CD4-positive, alpha-beta T cell (primary cell): ENCODE data around the gene COQ8B. TPM values are rescaled to one million over a fixed set of nuclear protein-coding genes. Genes with fewer than 3 reads are reported as not detected.
A peak's percentile ranks its signal among the peaks of the same experiment; 100 is the strongest.

Source experiments
- ATAC-seq: fragments of 200-7000 bp; cut with Tn5 transposase; one replicate; pipeline ENCODE4 v1.10.0; 2022; ENCODE audit warnings: mild to moderate bottlenecking; ENCODE audit not compliant: poor library complexity
- CTCF ChIA-PET: fragments of 350-600 bp; sonication (Branson Sonifier 250); formaldehyde crosslinking; loops from one replicate; lab custom pipeline; 2021; ENCODE audit warnings: antibody characterized with exemption, inconsistent platforms; lab: Charles Lee
- POLR2A ChIA-PET: fragments of 350-600 bp; sonication (Branson Sonifier 250); formaldehyde crosslinking; loops from one replicate; lab custom pipeline; 2021; ENCODE audit warnings: antibody characterized with exemption, inconsistent platforms; lab: Charles Lee
- DNase-seq, 14 experiments: peaks; one replicate each; pipeline ENCODE4 v3.0.0-alpha.2; 2013 to 2020; ENCODE audit warnings: mixed read lengths in 2 of 14
- H3K27ac ChIP-seq, 2 donors: one replicate each; pipeline versions ENCODE4 v1.5.1 to v1.7.0; 2013; ENCODE audit warnings: low read length in 2 of 2, low read depth in 1 of 2, mild to moderate bottlenecking in 1 of 2
- H3K27me3 ChIP-seq, 2 experiments: 1 replicate in 1 of 2; 2 replicates in 1 of 2; pipeline versions ENCODE4 v1.6.1 to v1.7.0; 2013; ENCODE audit warnings: low read length in 2 of 2, control low read depth in 1 of 2, mild to moderate bottlenecking in 1 of 2, moderate library complexity in 1 of 2; ENCODE audit not compliant: insufficient read depth in 2 of 2, control insufficient read depth in 1 of 2
- H3K36me3 ChIP-seq: one replicate; pipeline ENCODE4 v1.6.1; 2013; ENCODE audit warnings: low read length, control low read depth; ENCODE audit not compliant: insufficient read depth
- H3K4me1 ChIP-seq: one replicate; pipeline ENCODE4 v1.6.1; 2013; ENCODE audit warnings: low read length, control low read depth; ENCODE audit not compliant: insufficient read depth
- H3K4me3 ChIP-seq: one replicate; pipeline ENCODE4 v1.5.1; 2013; ENCODE audit warnings: mild to moderate bottlenecking, low read length, moderate library complexity
- H3K9me3 ChIP-seq, 2 experiments: 1 replicate in 1 of 2; 2 replicates in 1 of 2; pipeline versions ENCODE4 v1.6.1 to v1.7.0; 2013; ENCODE audit warnings: low read length in 2 of 2, mild to moderate bottlenecking in 2 of 2, control low read depth in 1 of 2, moderate library complexity in 1 of 2; ENCODE audit not compliant: control insufficient read depth in 1 of 2, insufficient read depth in 1 of 2
- H3K27ac Mint-ChIP-seq: one replicate; pipeline ENCODE4 v1.8.0; 2020; ENCODE audit warnings: mixed read lengths
- H3K27me3 Mint-ChIP-seq: one replicate; pipeline ENCODE4 v1.8.0; 2021; ENCODE audit warnings: mixed read lengths
- H3K36me3 Mint-ChIP-seq: one replicate; pipeline ENCODE4 v1.8.0; 2021; ENCODE audit warnings: low read depth, mixed read lengths
- H3K4me1 Mint-ChIP-seq: one replicate; pipeline ENCODE4 v1.8.0; 2021; ENCODE audit warnings: low read depth, mixed read lengths
- H3K4me3 Mint-ChIP-seq: one replicate; pipeline ENCODE4 v1.8.0; 2020; ENCODE audit warnings: mild to moderate bottlenecking, mixed read lengths
- H3K9me3 Mint-ChIP-seq: one replicate; pipeline ENCODE4 v1.8.0; 2020; ENCODE audit warnings: mixed read lengths
- intact Hi-C, 2 experiments: fragments of 100-400 bp; cut with DNase I in 1 of 2; cut with micrococcal nuclease in 1 of 2; formaldehyde crosslinking; loops; one replicate each; pipeline versions ENCODE4 v1.15.1 to v1.9.0; 2023 to 2025; cut with DNase I, micrococcal nuclease
- total RNA-seq, 174 experiments: library from RNA in 2 of 174; stranded (reverse) in 2 of 174; gene quantifications; one replicate each; pipeline ENCODE4 v1.2.3 and lab custom pipeline; 2021 to 2026
- TF ChIP-seq, protein P1 (sequence below): fragments of 200-600 bp; IDR thresholded peaks from one replicate; pipeline ENCODE4 v1.8.0; 2022; ENCODE audit warnings: antibody characterized with exemption, mild to moderate bottlenecking

Gene COQ8B
- total RNA-seq, 2 experiments from 2014 or later = 16.4 to 18.3 TPM

GRCh38 chr19:40677156-40677555 lies 39.5 kb downstream of the COQ8B start:
- DNase-seq (no peak), ATAC-seq (no peak)
- peaks cover 25% of the 10 kb centered on the region for H3K36me3 Mint-ChIP-seq
- POLR2A ChIA-PET = no interaction called here
- no peaks in the 10 kb centered on the region for H3K4me1 Mint-ChIP-seq
- intact Hi-C loops = no loop called here
- H3K9me3 ChIP-seq = no peaks in the 10 kb centered on the region
- H3K27me3 Mint-ChIP-seq = no peaks in the 10 kb centered on the region
- H3K4me3 Mint-ChIP-seq = no peak overlapping the region
- no peak overlapping the region for H3K27ac ChIP-seq
- CTCF ChIA-PET = no interaction called here
- TF ChIP-seq, protein P1, sequence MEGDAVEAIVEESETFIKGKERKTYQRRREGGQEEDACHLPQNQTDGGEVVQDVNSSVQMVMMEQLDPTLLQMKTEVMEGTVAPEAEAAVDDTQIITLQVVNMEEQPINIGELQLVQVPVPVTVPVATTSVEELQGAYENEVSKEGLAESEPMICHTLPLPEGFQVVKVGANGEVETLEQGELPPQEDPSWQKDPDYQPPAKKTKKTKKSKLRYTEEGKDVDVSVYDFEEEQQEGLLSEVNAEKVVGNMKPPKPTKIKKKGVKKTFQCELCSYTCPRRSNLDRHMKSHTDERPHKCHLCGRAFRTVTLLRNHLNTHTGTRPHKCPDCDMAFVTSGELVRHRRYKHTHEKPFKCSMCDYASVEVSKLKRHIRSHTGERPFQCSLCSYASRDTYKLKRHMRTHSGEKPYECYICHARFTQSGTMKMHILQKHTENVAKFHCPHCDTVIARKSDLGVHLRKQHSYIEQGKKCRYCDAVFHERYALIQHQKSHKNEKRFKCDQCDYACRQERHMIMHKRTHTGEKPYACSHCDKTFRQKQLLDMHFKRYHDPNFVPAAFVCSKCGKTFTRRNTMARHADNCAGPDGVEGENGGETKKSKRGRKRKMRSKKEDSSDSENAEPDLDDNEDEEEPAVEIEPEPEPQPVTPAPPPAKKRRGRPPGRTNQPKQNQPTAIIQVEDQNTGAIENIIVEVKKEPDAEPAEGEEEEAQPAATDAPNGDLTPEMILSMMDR = no peak
- no peak overlapping the region for H3K4me3 ChIP-seq
- H3K9me3 Mint-ChIP-seq = no peaks in the 10 kb centered on the region
- no peak overlapping the region for H3K27ac Mint-ChIP-seq
- H3K4me1 ChIP-seq = peaks cover 8% of the 10 kb centered on the region
- peaks cover 21% of the 10 kb centered on the region for H3K36me3 ChIP-seq
- no peaks in the 10 kb centered on the region for H3K27me3 ChIP-seq

DNA sequence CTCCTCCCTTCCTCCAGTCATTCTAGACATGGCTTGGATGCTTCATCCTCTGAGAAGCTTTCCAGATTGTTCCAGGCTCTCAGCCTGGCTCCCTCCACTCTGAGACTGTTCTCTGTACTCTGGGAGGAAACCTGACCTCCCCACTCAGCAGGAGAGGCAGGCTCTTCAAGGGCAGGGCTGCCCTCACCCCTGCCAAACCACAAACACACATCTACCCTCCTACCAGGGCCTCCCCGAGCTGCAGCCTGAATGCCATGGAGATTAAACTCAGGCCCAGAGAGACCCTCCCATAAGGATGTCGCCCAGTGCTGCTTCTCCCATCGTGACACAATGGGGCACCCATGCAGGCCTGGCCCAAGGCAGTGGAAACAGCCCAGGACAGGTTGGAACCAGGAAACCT lies 42.4 kb downstream of the COQ8B start:
- Mint-ChIP-seq H3K27me3 (no peaks in the 10 kb centered on the region), H3K9me3 (peaks cover 2% of the 10 kb centered on the region), H3K36me3 (peaks cover 38% of the 10 kb centered on the region), H3K27ac (no peak overlapping the region), H3K4me3 (no peak overlapping the region), H3K4me1 (no peaks in the 10 kb centered on the region)
- ChIA-PET CTCF (no interaction called here), POLR2A (interaction anchor here (1.0 kb wide), 1 partner anchor 11 kb away, joined by 3 read pairs; no protein-coding TSS in a partner anchor)
- peaks cover 25% of the 10 kb centered on the region for H3K36me3 ChIP-seq
- H3K27ac ChIP-seq = no peak overlapping the region
- no peak overlapping the region for H3K4me3 ChIP-seq
- H3K9me3 ChIP-seq = peaks cover 0 to 4% of the 10 kb centered on the region in 2 experiments
- TF ChIP-seq, protein P1 = no peak
- peak in 1 of 14 experiments; percentile 24 for DNase-seq
- H3K27me3 ChIP-seq = no peaks in the 10 kb centered on the region
- ATAC-seq = no peak
- H3K4me1 ChIP-seq = peaks cover 8% of the 10 kb centered on the region
- intact Hi-C loops = no loop called here

GRCh38 chr19:40673397-40673796 lies 43.3 kb downstream of the COQ8B start:
- Histone ChIP-seq H3K4me1 (peaks cover 8% of the 10 kb centered on the region), H3K36me3 (peaks cover 30% of the 10 kb centered on the region), H3K27ac (no peak overlapping the region), H3K4me3 (no peak overlapping the region), H3K9me3 (peaks cover 4% of the 10 kb centered on the region in 2 experiments), H3K27me3 (no peaks in the 10 kb centered on the region)
- Mint-ChIP-seq H3K4me3 (no peak overlapping the region), H3K9me3 (peaks cover 5% of the 10 kb centered on the region), H3K27me3 (no peaks in the 10 kb centered on the region), H3K4me1 (no peaks in the 10 kb centered on the region), H3K27ac (no peak overlapping the region), H3K36me3 (peaks cover 44% of the 10 kb centered on the region)
- ChIA-PET CTCF (no interaction called here), POLR2A (interaction anchor here (1.0 kb wide), 1 partner anchor 10 kb away, joined by 3 read pairs; no protein-coding TSS in a partner anchor)
- ATAC-seq (no peak), DNase-seq (peak in 1 of 14 experiments; percentile 54)
- TF ChIP-seq, protein P1 = no peak
- intact Hi-C loops = no loop called here
